Esophagus muscularis mucosa (tissue), 4 donors: Measurements from ENCODE around the gene HLA-DMA. TPM values are rescaled to one million over a fixed set of nuclear protein-coding genes. Genes with fewer than 3 reads are reported as not detected.
A peak's percentile ranks its signal among the peaks of the same experiment; 100 is the strongest.

ENCODE experiments used
- DNase-seq: peaks from one replicate; pipeline ENCODE4 v3.0.0-alpha.2; 2017; ENCODE audit errors: extremely low spot score
- H3K27ac ChIP-seq, 4 donors: fragments of 200-600 bp; sonication (generic); replicated peaks in 1 of 4; 1 replicate in 3 of 4; 2 replicates in 1 of 4; pipeline ENCODE4 v1.5.1; 2016 to 2019; ENCODE audit warnings: mild to moderate bottlenecking in 1 of 4
- H3K27me3 ChIP-seq, 4 donors: fragments of 200-600 bp; sonication (generic); one replicate each; pipeline versions ENCODE4 v1.5.1 to v1.6.0; 2016 to 2019
- H3K36me3 ChIP-seq, 4 donors: fragments of 200-600 bp; sonication (generic); one replicate each; pipeline ENCODE4 v1.5.1; 2016 to 2019
- H3K4me1 ChIP-seq, 4 donors: fragments of 200-600 bp; sonication (generic); one replicate each; pipeline ENCODE4 v1.5.1; 2016 to 2019
- H3K4me3 ChIP-seq, 4 donors: fragments of 200-600 bp; sonication (generic); 1 replicate in 2 of 4; 2 replicates in 2 of 4; pipeline ENCODE4 v1.5.1; 2016 to 2019; ENCODE audit warnings: mild to moderate bottlenecking in 4 of 4, moderate library complexity in 1 of 4
- H3K9me3 ChIP-seq, 4 donors: fragments of 200-600 bp; sonication (generic); 1 replicate in 3 of 4; 2 replicates in 1 of 4; pipeline ENCODE4 v1.5.1; 2016 to 2019
- CTCF ChIP-seq, 3 experiments: fragments of 200-600 bp in 2 of 3; fragments of 450-650 bp in 1 of 3; sonication (generic) in 2 of 3; IDR thresholded peaks; one replicate each; pipeline ENCODE4 v1.5.1; 2017 to 2019; ENCODE audit warnings: antibody characterized with exemption in 3 of 3, mild to moderate bottlenecking in 2 of 3, moderate library complexity in 1 of 3
- EP300 ChIP-seq: sonication (generic); formaldehyde crosslinking; IDR thresholded peaks from one replicate; pipeline ENCODE4 v1.6.1; 2017; ENCODE audit warnings: antibody characterized with exemption
- POLR2A ChIP-seq: fragments of 450-650 bp; IDR thresholded peaks from one replicate; pipeline ENCODE4 v1.6.1; 2017; ENCODE audit warnings: antibody characterized with exemption, moderate library complexity, mild to moderate bottlenecking, low read depth
- POLR2AphosphoS5 ChIP-seq, 2 donors: sonication (generic); formaldehyde crosslinking; IDR thresholded peaks; one replicate each; pipeline ENCODE4 v1.6.1; 2017; ENCODE audit warnings: antibody characterized with exemption in 2 of 2
- WGBS: methylation state at CpG from one replicate; pipeline ENCODE4 v1.1.5; 2018; 5-methylcytosine and 5-hydroxymethylcytosine counted together
- intact Hi-C: fragments of 100-400 bp; cut with DNase I; formaldehyde crosslinking; loops from one replicate; pipeline ENCODE4 v1.15.1; 2023
- total RNA-seq, 4 donors: library from RNA; depleted of rRNA; stranded (reverse); fragments of >200 nt; gene quantifications; one replicate each; pipeline versions ENCODE4 v1.1.0 to v1.2.1, GENCODE V29; 2016

The HLA-DMA gene
- total RNA-seq, 4 donors from 2014 or later: 17.2 to 26.0 (median 21.6) TPM

- peaks cover 22 to 33% (median 31%) of the 10 kb centered on the region in 4 donors for H3K36me3 ChIP-seq
- DNase-seq: no peak
- 50% methylated on average over 3 of the region's 3 CpGs for WGBS
- H3K9me3 ChIP-seq: no peaks in the 10 kb centered on the region
- intact Hi-C loops: loop anchor here (1.0 kb wide), 2 partner anchors 51 to 98 kb away; no protein-coding TSS in a partner anchor
- H3K27ac ChIP-seq: peak overlapping the region in 1 of 4 donors; percentile 66
- TF ChIP-seq CTCF (IDR thresholded peaks at IDR 0.05): no peak
- TF ChIP-seq POLR2A: no peak
- TF ChIP-seq EP300: no peak
- no peak for TF ChIP-seq POLR2AphosphoS5 (IDR thresholded peaks at IDR 0.05)
- no peaks in the 10 kb centered on the region for H3K27me3 ChIP-seq
- no peak overlapping the region for H3K4me3 ChIP-seq
- peaks cover 14 to 49% (median 30%) of the 10 kb centered on the region in 4 donors for H3K4me1 ChIP-seq
Observed at GRCh38 chr6:32983964-32984621, 31.2 kb upstream of the HLA-DMA start.

DNA sequence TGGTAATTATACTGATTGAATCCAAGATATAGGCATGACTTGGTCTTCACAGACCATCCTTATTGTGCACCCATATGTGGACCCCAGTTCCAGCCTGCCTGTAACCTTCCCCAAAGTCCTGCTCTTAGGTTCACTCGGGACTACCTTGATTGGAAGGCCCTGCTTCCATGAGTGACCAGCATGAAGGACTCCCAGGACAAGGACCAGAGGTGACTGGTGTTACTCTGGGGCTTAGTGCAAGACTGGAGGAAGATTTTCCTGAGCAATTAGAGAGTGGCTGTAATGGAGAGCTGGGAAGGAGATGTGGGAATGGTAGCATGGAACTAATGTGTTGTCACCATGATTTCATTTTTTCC lies 30.6 kb upstream of the HLA-DMA start:
- Histone ChIP-seq H3K4me1 (peaks cover 14 to 52% (median 34%) of the 10 kb centered on the region in 4 donors), H3K27me3 (no peaks in the 10 kb centered on the region)
- intact Hi-C loops: no loop called here

DNA sequence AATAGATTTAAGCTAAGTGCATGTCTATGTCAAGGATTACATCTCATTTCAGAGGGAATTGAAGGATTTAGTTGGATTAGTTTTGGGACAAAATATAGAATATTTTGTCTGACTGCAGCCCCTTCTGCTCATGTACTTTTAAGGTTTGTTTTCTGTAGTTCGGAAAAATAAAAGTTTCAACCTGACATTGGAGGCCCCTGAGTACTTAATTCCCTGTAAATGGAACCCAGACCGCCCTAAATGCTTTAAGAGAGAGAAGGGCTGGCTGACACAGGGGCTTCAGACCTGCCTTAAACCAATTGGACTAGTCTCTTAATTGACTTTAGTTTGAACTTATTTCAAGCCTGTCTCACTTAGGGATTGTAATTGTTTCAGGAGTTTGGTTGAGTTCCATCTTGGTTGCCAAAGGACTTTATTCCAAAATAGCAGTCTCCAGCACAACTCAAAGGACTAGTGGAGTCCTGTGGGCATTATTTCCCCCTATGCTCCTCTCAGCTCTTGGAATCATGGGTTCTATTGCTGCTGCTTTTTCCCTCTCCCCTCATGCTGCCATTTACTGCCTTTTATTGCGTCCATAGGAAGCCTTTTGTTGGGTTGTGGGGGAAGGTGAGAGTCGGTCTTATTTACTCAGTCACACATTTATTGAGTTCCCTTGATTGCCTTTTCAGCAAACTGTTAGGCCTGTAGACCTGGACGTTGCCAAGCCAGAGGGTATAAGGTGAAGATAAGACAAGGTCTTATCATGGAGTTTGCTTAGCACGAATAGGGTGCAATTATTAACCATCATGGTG lies 30.0 kb upstream of the HLA-DMA start:
- Histone ChIP-seq H3K4me1 (peaks cover 14 to 58% (median 40%) of the 10 kb centered on the region in 4 donors), H3K9me3 (no peaks in the 10 kb centered on the region), H3K36me3 (peaks cover 34 to 45% (median 42%) of the 10 kb centered on the region in 4 donors), H3K27ac (peak overlapping the region in 3 of 4 donors; percentile 42 to 66 (median 59)), H3K4me3 (no peak overlapping the region), H3K27me3 (no peaks in the 10 kb centered on the region)
- WGBS: 65% methylated on average over 6 of the region's 6 CpGs
- intact Hi-C loops: no loop called here
- DNase-seq: no peak
- TF ChIP-seq POLR2AphosphoS5 (IDR thresholded peaks at IDR 0.05): no peak
- no peak for TF ChIP-seq CTCF (IDR thresholded peaks at IDR 0.05)
- no peak for TF ChIP-seq POLR2A
- TF ChIP-seq EP300: no peak

More for the DNA sequence above, 30.6 kb upstream of the HLA-DMA start:
- 91% methylated on average over 1 of the region's 1 CpG for WGBS
- H3K36me3 ChIP-seq: peaks cover 28 to 39% (median 37%) of the 10 kb centered on the region in 4 donors
- no peaks in the 10 kb centered on the region for H3K9me3 ChIP-seq
- H3K27ac ChIP-seq: peak overlapping the region in 1 of 4 donors; percentile 66
- TF ChIP-seq EP300 (no peak), POLR2AphosphoS5 (IDR thresholded peaks at IDR 0.05) (no peak), POLR2A (no peak), CTCF (IDR thresholded peaks at IDR 0.05) (no peak)
- DNase-seq: no peak
- no peak overlapping the region for H3K4me3 ChIP-seq

DNA sequence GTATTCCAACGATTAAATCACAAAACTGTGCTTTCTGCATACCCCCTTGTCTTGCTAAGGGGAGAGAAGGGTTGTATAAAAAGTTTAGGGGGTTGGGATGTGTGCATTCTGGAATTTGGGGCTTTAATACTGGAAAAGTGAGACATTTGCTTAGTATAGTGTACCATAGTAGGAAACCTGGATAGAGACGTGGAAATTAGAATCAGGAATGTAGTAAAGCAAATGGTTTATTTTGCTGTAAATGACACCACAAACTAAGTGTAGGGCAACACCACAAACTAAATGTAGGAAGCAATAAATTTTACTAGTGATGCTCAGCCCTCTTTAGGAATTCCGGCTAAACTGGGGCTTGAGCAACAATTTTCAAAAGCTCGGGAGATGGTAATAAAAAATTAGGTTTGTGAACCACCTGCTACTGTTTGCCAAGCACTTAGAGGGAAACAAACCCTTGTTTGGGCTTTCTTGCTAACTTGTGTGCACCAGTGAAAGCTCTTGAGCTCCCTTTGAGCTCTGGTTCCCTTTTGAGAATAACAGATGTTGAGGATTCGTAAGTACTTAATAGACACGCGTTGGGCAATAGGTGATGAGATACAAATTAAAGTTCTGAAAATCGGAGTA lies 29.3 kb upstream of the HLA-DMA start:
- H3K27me3 ChIP-seq: no peaks in the 10 kb centered on the region
- H3K4me1 ChIP-seq: peaks cover 17 to 65% (median 46%) of the 10 kb centered on the region in 4 donors
- TF ChIP-seq POLR2A (no peak), POLR2AphosphoS5 (IDR thresholded peaks at IDR 0.05) (no peak), EP300 (no peak)
- DNase-seq: no peak
- intact Hi-C loops: no loop called here
- H3K9me3 ChIP-seq: no peaks in the 10 kb centered on the region
- H3K4me3 ChIP-seq: no peak overlapping the region
- WGBS: 46% methylated on average over 8 of the region's 8 CpGs
- peaks cover 41 to 52% (median 50%) of the 10 kb centered on the region in 4 donors for H3K36me3 ChIP-seq
- H3K27ac ChIP-seq: peak overlapping the region in 3 of 4 donors; percentile 50 to 66 (median 59)
